Neuronal stem cell (in vitro differentiated cells): ENCODE data around the gene POLDIP2.

Source experiments
- DNase-seq: peaks from one replicate; pipeline ENCODE4 v3.0.0-alpha.2; 2013; ENCODE audit warnings: low spot score
- H2AFZ ChIP-seq: one replicate; pipeline ENCODE4 v1.6.1; 2013; ENCODE audit warnings: mild to moderate bottlenecking, low read length, inconsistent platforms
- H2AK5ac ChIP-seq: 2 replicates; pipeline ENCODE4 v1.6.1; 2013; ENCODE audit warnings: low read depth, mild to moderate bottlenecking, inconsistent platforms, low read length, moderate library complexity, mixed read lengths
- H2BK120ac ChIP-seq: 2 replicates; pipeline ENCODE4 v1.6.1; 2013; ENCODE audit warnings: low read depth, mild to moderate bottlenecking, inconsistent platforms, low read length, moderate library complexity, mixed read lengths
- H2BK12ac ChIP-seq: one replicate; pipeline ENCODE4 v1.6.1; 2013; ENCODE audit warnings: low read length, inconsistent platforms
- H2BK15ac ChIP-seq: 2 replicates; pipeline ENCODE4 v1.6.1; 2013; ENCODE audit warnings: mild to moderate bottlenecking, low read length, inconsistent platforms, mixed read lengths
- H2BK5ac ChIP-seq: one replicate; pipeline ENCODE4 v1.6.1; 2013; ENCODE audit warnings: inconsistent platforms, mild to moderate bottlenecking, low read length, moderate library complexity
- H3K14ac ChIP-seq: one replicate; pipeline ENCODE4 v1.6.1; 2013; ENCODE audit warnings: low read length, inconsistent platforms
- H3K18ac ChIP-seq: 2 replicates; pipeline ENCODE4 v1.6.1; 2013; ENCODE audit warnings: low read length, inconsistent platforms
- H3K23ac ChIP-seq: 2 replicates; pipeline ENCODE4 v1.6.1; 2013; ENCODE audit warnings: low read depth, mild to moderate bottlenecking, mixed read lengths, low read length, inconsistent platforms; ENCODE audit not compliant: poor library complexity
- H3K27ac ChIP-seq: replicated peaks from 3 replicates; pipeline ENCODE4 v1.5.1; 2013; ENCODE audit warnings: low read length, inconsistent platforms
- H3K27me3 ChIP-seq, 3 experiments: 2 replicates each; pipeline ENCODE4 v1.6.1; 2013; ENCODE audit warnings: low read length in 3 of 3, mild to moderate bottlenecking in 2 of 3, inconsistent platforms in 1 of 3, low read depth in 1 of 3, mixed read lengths in 1 of 3, moderate library complexity in 1 of 3; ENCODE audit not compliant: control insufficient read depth in 3 of 3, insufficient read depth in 3 of 3
- H3K36me3 ChIP-seq, 2 donors: replicated peaks in 1 of 2; 2 replicates each; pipeline ENCODE4 v1.6.1; 2013; ENCODE audit warnings: low read length in 2 of 2; ENCODE audit not compliant: control insufficient read depth in 2 of 2, insufficient read depth in 2 of 2
- H3K4ac ChIP-seq: 2 replicates; pipeline ENCODE4 v1.6.1; 2013; ENCODE audit warnings: inconsistent platforms, mild to moderate bottlenecking, low read length, moderate library complexity
- H3K4me1 ChIP-seq, 2 donors: 1 replicate in 1 of 2; 2 replicates in 1 of 2; pipeline ENCODE4 v1.6.1; 2013; ENCODE audit warnings: low read length in 2 of 2, low read depth in 1 of 2; ENCODE audit not compliant: control insufficient read depth in 2 of 2, insufficient read depth in 1 of 2
- H3K4me2 ChIP-seq: one replicate; pipeline ENCODE4 v1.6.1; 2013; ENCODE audit warnings: mild to moderate bottlenecking, low read length, inconsistent platforms; ENCODE audit not compliant: insufficient read depth, poor library complexity, severe bottlenecking
- H3K4me3 ChIP-seq, 2 donors: 2 replicates each; pipeline ENCODE4 v1.5.1; 2013; ENCODE audit warnings: low read length in 2 of 2, mild to moderate bottlenecking in 2 of 2, inconsistent platforms in 1 of 2, moderate library complexity in 1 of 2
- H3K79me1 ChIP-seq: one replicate; pipeline ENCODE4 v1.6.1; 2013; ENCODE audit warnings: low read depth, mild to moderate bottlenecking, inconsistent platforms, low read length, moderate library complexity
- H3K9ac ChIP-seq: one replicate; pipeline ENCODE4 v1.6.1; 2013; ENCODE audit warnings: mild to moderate bottlenecking, low read depth, low read length, inconsistent platforms; ENCODE audit not compliant: poor library complexity
- H3K9me3 ChIP-seq, 2 donors: replicated peaks in 1 of 2; 2 replicates each; pipeline versions ENCODE3 to v1.6.1; 2013; ENCODE audit warnings: low read length in 2 of 2, mild to moderate bottlenecking in 2 of 2, inconsistent platforms in 1 of 2, low read depth in 1 of 2, mixed read lengths in 1 of 2, moderate library complexity in 1 of 2; ENCODE audit not compliant: control insufficient read depth in 2 of 2, insufficient read depth in 1 of 2
- H4K8ac ChIP-seq: one replicate; pipeline ENCODE4 v1.6.1; 2013; ENCODE audit warnings: low read depth, mild to moderate bottlenecking, inconsistent platforms, low read length, moderate library complexity
- H4K91ac ChIP-seq: one replicate; pipeline ENCODE4 v1.6.1; 2013; ENCODE audit warnings: low read length, low read depth, mild to moderate bottlenecking, inconsistent platforms; ENCODE audit not compliant: poor library complexity
- WGBS, 2 donors: extraction: QIAGEN DNeasy Blood & Tissue Kit; methylation state at CpG; one replicate each; pipeline ENCODE4 v1.1.7; 2013; ENCODE audit warnings: missing lambda C conversion rate in 2 of 2, mixed read lengths in 1 of 2; ENCODE audit not compliant: insufficient read length in 2 of 2, insufficient replicate concordance in 1 of 2; ENCODE audit errors: extremely low coverage in 2 of 2; 5-methylcytosine and 5-hydroxymethylcytosine counted together

Gene POLDIP2

DNA sequence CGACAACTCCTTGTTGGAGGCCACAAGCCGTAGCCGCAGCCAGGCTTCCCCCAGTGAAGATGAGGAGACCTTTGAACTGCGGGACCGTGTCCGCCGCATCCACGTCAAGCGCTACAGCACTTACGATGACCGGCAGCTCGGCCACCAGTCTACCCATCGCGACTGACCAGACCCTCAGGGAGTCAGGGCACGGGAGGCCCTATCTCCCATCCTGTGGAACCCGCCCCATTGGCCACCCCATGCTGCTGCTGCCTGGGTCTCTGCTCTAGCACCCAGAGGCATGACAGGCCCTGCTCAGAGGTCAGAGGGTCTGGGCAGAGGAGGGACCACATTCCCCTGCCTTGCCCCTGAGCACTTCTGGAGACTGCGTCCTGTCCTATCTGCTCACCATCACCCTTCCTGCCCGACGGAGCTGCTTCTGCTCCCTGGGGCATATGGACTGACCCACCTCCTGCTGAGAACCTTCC, 12.9 kb downstream of the POLDIP2 start:
- Histone ChIP-seq H2AK5ac (no peak overlapping the region), H4K8ac (no peak overlapping the region), H3K4ac (no peak overlapping the region), H2BK120ac (no peak overlapping the region), H3K27me3 (no peaks in the 10 kb centered on the region), H3K14ac (no peak overlapping the region), H2BK5ac (no peak overlapping the region), H2BK12ac (no peak overlapping the region), H3K36me3 (peaks cover 66 to 98% of the 10 kb centered on the region in 2 donors), H3K9me3 (no peaks in the 10 kb centered on the region), H3K18ac (no peak overlapping the region), H3K9ac (no peak overlapping the region), H4K91ac (no peak overlapping the region), H3K23ac (no peak overlapping the region), H2AFZ (no peak overlapping the region), H2BK15ac (no peak overlapping the region), H3K4me1 (peaks cover 0 to 6% of the 10 kb centered on the region in 2 donors), H3K79me1 (no peaks in the 10 kb centered on the region), H3K4me3 (no peak overlapping the region), H3K4me2 (no peak overlapping the region), H3K27ac (no peak overlapping the region)
- no CpG with 5 or more reads among the region's 19 CpGs for WGBS, 2 donors
- DNase-seq = no peak

DNA sequence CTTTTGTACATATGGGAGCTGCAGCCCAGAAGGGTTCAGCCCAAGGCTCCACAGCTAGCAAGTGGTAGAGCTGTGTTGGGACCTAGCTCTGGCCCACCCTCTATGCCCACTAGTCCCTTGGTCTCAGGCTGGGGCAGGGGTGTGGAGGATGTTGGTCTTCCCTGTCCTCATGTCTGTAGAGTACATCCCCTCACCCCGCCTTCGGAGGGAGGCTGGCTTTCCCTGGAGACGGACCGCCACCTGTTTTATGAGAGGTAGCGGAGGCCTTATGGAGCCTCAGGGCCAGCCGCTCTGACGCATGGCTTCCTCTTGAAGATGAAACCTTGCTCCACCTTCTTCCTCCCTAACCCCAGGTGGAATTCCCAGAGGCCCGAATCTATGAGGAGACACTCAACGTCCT, 13.3 kb downstream of the POLDIP2 start:
- H3K23ac ChIP-seq = no peak overlapping the region
- H2BK5ac ChIP-seq = no peak overlapping the region
- H3K9me3 ChIP-seq = no peaks in the 10 kb centered on the region
- H3K27ac ChIP-seq = no peak overlapping the region
- no peak overlapping the region for H3K4ac ChIP-seq
- H3K4me3 ChIP-seq = no peak overlapping the region
- no peak overlapping the region for H3K4me2 ChIP-seq
- no peaks in the 10 kb centered on the region for H3K79me1 ChIP-seq
- peaks cover 0 to 6% of the 10 kb centered on the region in 2 donors for H3K4me1 ChIP-seq
- H3K18ac ChIP-seq = no peak overlapping the region
- H4K91ac ChIP-seq = no peak overlapping the region
- no peak overlapping the region for H2BK15ac ChIP-seq
- H2BK120ac ChIP-seq = no peak overlapping the region
- no peak overlapping the region for H3K14ac ChIP-seq
- no CpG with 5 or more reads among the region's 9 CpGs for whole genome bisulfite sequencing, 2 donors
- no peak overlapping the region for H3K9ac ChIP-seq
- no peak for DNase-seq
- no peaks in the 10 kb centered on the region for H3K27me3 ChIP-seq
- no peak overlapping the region for H2AK5ac ChIP-seq
- H2BK12ac ChIP-seq = no peak overlapping the region
- H4K8ac ChIP-seq = no peak overlapping the region
- no peak overlapping the region for H2AFZ ChIP-seq
- peaks cover 64 to 98% of the 10 kb centered on the region in 2 donors for H3K36me3 ChIP-seq

DNA sequence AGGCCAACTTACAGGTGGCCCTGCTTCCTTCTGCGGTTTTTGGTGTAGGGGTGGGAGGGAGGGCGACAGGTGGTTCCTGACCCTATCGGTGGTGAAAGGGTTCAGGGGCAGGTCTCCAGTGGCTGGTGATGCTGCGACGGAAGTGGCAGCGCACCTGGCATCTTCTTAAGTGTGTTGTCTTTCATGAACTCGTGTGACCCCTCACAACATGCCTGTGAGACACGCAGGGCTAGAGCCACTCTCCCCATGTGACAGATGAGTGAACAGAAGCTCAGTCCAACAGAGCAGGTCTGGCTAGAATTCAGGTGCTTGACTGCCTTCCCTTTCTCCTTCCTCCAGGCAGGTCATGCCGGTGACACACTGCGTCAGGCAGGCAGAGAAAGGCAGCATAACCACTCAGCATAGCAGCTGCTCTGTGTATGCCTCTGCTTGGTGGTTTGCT, 13.8 kb downstream of the POLDIP2 start:
- no peak overlapping the region for H3K14ac ChIP-seq
- no peak overlapping the region for H3K27ac ChIP-seq
- no peak overlapping the region for H2BK15ac ChIP-seq
- no peak overlapping the region for H2BK5ac ChIP-seq
- no CpG with 5 or more reads among the region's 10 CpGs for WGBS, 2 donors
- H3K23ac ChIP-seq = no peak overlapping the region
- H3K4me1 ChIP-seq = peaks cover 0 to 6% of the 10 kb centered on the region in 2 donors
- H3K27me3 ChIP-seq = no peaks in the 10 kb centered on the region
- no peak overlapping the region for H3K4me3 ChIP-seq
- no peak overlapping the region for H4K91ac ChIP-seq
- H4K8ac ChIP-seq = no peak overlapping the region
- peaks cover 1% of the 10 kb centered on the region for H3K79me1 ChIP-seq
- peaks cover 59 to 95% of the 10 kb centered on the region in 2 donors for H3K36me3 ChIP-seq
- no peak overlapping the region for H3K4me2 ChIP-seq
- H3K9ac ChIP-seq = no peak overlapping the region
- H2AK5ac ChIP-seq = no peak overlapping the region
- no peaks in the 10 kb centered on the region for H3K9me3 ChIP-seq
- no peak overlapping the region for H2AFZ ChIP-seq
- H3K4ac ChIP-seq = no peak overlapping the region
- no peak overlapping the region for H2BK12ac ChIP-seq
- DNase-seq = no peak
- no peak overlapping the region for H2BK120ac ChIP-seq
- H3K18ac ChIP-seq = no peak overlapping the region

DNA sequence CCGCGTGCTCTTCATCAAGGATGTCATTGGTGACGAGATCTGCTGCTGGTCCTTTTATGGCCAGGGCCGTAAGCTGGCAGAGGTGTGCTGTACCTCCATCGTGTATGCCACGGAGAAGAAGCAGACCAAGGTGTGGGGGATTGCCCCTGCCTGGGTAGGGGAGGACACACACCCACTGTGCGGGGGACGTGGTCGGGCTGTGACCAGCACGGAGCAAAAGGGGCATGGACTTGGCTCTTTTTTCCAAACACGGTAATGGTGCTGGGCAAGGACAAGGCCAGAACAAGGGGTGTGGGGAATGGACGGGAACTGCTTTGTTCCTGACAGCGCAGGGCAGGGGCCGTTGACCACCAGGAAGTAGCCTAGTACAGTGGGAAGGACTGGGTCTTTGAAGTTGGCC, 15.0 kb downstream of the POLDIP2 start:
- peaks cover 51 to 87% of the 10 kb centered on the region in 2 donors for H3K36me3 ChIP-seq

More for the DNA sequence above, 15.0 kb downstream of the POLDIP2 start:
- H2BK15ac ChIP-seq = no peak overlapping the region
- no CpG with 5 or more reads among the region's 14 CpGs for whole genome bisulfite sequencing, 2 donors
- H3K79me1 ChIP-seq = peaks cover 2% of the 10 kb centered on the region
- no peak for DNase-seq
- H2BK5ac ChIP-seq = no peak overlapping the region
- no peak overlapping the region for H3K4me3 ChIP-seq
- H3K27ac ChIP-seq = no peak overlapping the region
- no peak overlapping the region for H4K8ac ChIP-seq
- no peak overlapping the region for H3K18ac ChIP-seq
- peaks cover 0 to 6% of the 10 kb centered on the region in 2 donors for H3K4me1 ChIP-seq
- no peak overlapping the region for H2AFZ ChIP-seq
- no peak overlapping the region for H4K91ac ChIP-seq
- no peak overlapping the region for H2BK12ac ChIP-seq
- H3K4me2 ChIP-seq = no peak overlapping the region
- H2BK120ac ChIP-seq = no peak overlapping the region
- no peak overlapping the region for H3K4ac ChIP-seq
- no peaks in the 10 kb centered on the region for H3K9me3 ChIP-seq
- no peak overlapping the region for H2AK5ac ChIP-seq
- H3K27me3 ChIP-seq = no peaks in the 10 kb centered on the region
- H3K23ac ChIP-seq = no peak overlapping the region
- no peak overlapping the region for H3K14ac ChIP-seq
- H3K9ac ChIP-seq = no peak overlapping the region
